HepG2 (cell line): ENCODE measurements around the gene LITAF. TPM values are rescaled to one million over a fixed set of nuclear protein-coding genes. Genes with fewer than 3 reads are reported as not detected.

ENCODE experiments used
- FIP1L1 ChIP-seq: fragments of 200-400 bp; formaldehyde crosslinking; IDR thresholded peaks from 2 replicates; pipeline ENCODE4 v1.6.1; 2018; ENCODE audit warnings: low read depth, mild to moderate bottlenecking, low read length, moderate library complexity, borderline replicate concordance; ENCODE audit not compliant: insufficient read depth
- HNF4G ChIP-seq, 2 experiments: sonication (generic) in 1 of 2; formaldehyde crosslinking in 1 of 2; IDR thresholded peaks; 2 replicates each; pipeline versions ENCODE4 v1.4.0 to v1.6.1; 2011 to 2020; ENCODE audit warnings: borderline replicate concordance in 2 of 2, low read depth in 2 of 2, mild to moderate bottlenecking in 2 of 2, low read length in 1 of 2, missing genetic modification reagents in 1 of 2, moderate library complexity in 1 of 2
- HOXA9 ChIP-seq: sonication (generic); formaldehyde crosslinking; IDR thresholded peaks from 2 replicates; pipeline ENCODE4 v1.8.1; 2022; ENCODE audit warnings: missing genetic modification reagents, mild to moderate bottlenecking, moderate library complexity, borderline replicate concordance
- IRX3 ChIP-seq: sonication (generic); formaldehyde crosslinking; IDR thresholded peaks from 2 replicates; pipeline ENCODE4 v1.8.1; 2023; ENCODE audit warnings: mild to moderate bottlenecking, low read depth, missing genetic modification reagents, borderline replicate concordance
- MTF2 ChIP-seq: sonication (generic); formaldehyde crosslinking; IDR thresholded peaks from 2 replicates; pipeline ENCODE4 v1.5.0; 2020; ENCODE audit warnings: missing genetic modification reagents, borderline replicate concordance
- NCOA5 ChIP-seq: sonication (generic); formaldehyde crosslinking; IDR thresholded peaks from 2 replicates; pipeline ENCODE4 v1.4.0; 2020; ENCODE audit warnings: missing genetic modification reagents
- NPAS2 ChIP-seq: sonication (generic); formaldehyde crosslinking; IDR thresholded peaks from 2 replicates; pipeline ENCODE4 v1.8.0; 2022; ENCODE audit warnings: mild to moderate bottlenecking, missing genetic modification reagents, borderline replicate concordance
- RFX3 ChIP-seq: IDR thresholded peaks from 2 replicates; pipeline ENCODE4 v1.6.1; 2016; ENCODE audit warnings: missing biosample characterization, missing genetic modification reagents
- SCMH1 ChIP-seq: sonication (generic); formaldehyde crosslinking; IDR thresholded peaks from 2 replicates; pipeline ENCODE4 v1.9.0; 2021; ENCODE audit warnings: missing genetic modification reagents, mild to moderate bottlenecking, borderline replicate concordance
- SOX5 ChIP-seq: IDR thresholded peaks from 2 replicates; pipeline ENCODE4 v1.6.1; 2016; ENCODE audit warnings: borderline replicate concordance
- SRSF9 ChIP-seq: fragments of 200-400 bp; formaldehyde crosslinking; IDR thresholded peaks from 2 replicates; pipeline ENCODE4 v1.6.1; 2018; ENCODE audit warnings: borderline replicate concordance, mild to moderate bottlenecking, low read depth, low read length; ENCODE audit not compliant: insufficient read depth, poor library complexity, severe bottlenecking
- SUZ12 ChIP-seq: fragments of 150-350 bp; IDR thresholded peaks from 2 replicates; pipeline ENCODE4 v1.6.1; 2014; ENCODE audit warnings: low read depth, low read length
- TBP ChIP-seq: sonication (generic); formaldehyde crosslinking; IDR thresholded peaks from 2 replicates; pipeline ENCODE4 v1.5.0; 2020; ENCODE audit warnings: missing genetic modification reagents
- TMF1 ChIP-seq: sonication (generic); formaldehyde crosslinking; IDR thresholded peaks from 2 replicates; pipeline ENCODE4 v1.8.1; 2022; ENCODE audit warnings: low read depth, missing genetic modification reagents
- ZBTB2 ChIP-seq: sonication (generic); formaldehyde crosslinking; IDR thresholded peaks from 2 replicates; pipeline ENCODE4 v1.8.0; 2022; ENCODE audit warnings: low read depth, missing genetic modification reagents
- ZBTB43 ChIP-seq: sonication (generic); formaldehyde crosslinking; conservative IDR thresholded peaks from 2 replicates; pipeline ENCODE4 v1.4.0; 2020; ENCODE audit warnings: missing genetic modification reagents
- ZBTB44 ChIP-seq: sonication (generic); formaldehyde crosslinking; IDR thresholded peaks from 2 replicates; pipeline ENCODE4 v1.4.0; 2020; ENCODE audit warnings: missing genetic modification reagents
- ZNF530 ChIP-seq: sonication (generic); formaldehyde crosslinking; IDR thresholded peaks from 2 replicates; pipeline ENCODE4 v1.5.0; 2020; ENCODE audit warnings: low read depth, mild to moderate bottlenecking, missing genetic modification reagents
- ZSCAN12 ChIP-seq: sonication (generic); formaldehyde crosslinking; IDR thresholded peaks from 2 replicates; pipeline ENCODE4 v1.9.0; 2021; ENCODE audit warnings: mild to moderate bottlenecking, missing genetic modification reagents
- polyA plus RNA-seq, 8 experiments: library from polyadenylated mRNA; depleted of rRNA in 3 of 8; stranded (reverse) in 7 of 8; unstranded in 1 of 8; fragments of >200 nt; fragmentation: Illumina TruSeq in 4 of 8; extraction: Trizol in 4 of 8; gene quantifications; 2 replicates each; pipeline versions ENCODE4 v1.2.1 to v1.2.3, GENCODE V29; 2011 to 2016; ENCODE audit warnings: low read depth in 4 of 8, missing spikeins in 1 of 8, mixed read lengths in 1 of 8; ENCODE audit not compliant: insufficient read depth in 1 of 8
- total RNA-seq, 5 experiments: library from RNA; depleted of rRNA; stranded (reverse); fragments of >200 nt; fragmentation: Illumina TruSeq; extraction: Trizol; gene quantifications; 2 replicates each; pipeline ENCODE4 v1.2.3, GENCODE V29; 2016; ENCODE audit warnings: low read depth in 1 of 5
- TF ChIP-seq, protein P1 (sequence below): sonication (generic); formaldehyde crosslinking; conservative IDR thresholded peaks from 2 replicates; pipeline ENCODE4 v1.4.0; 2020; ENCODE audit warnings: missing genetic modification reagents
- TF ChIP-seq, protein P2 (sequence below): sonication (generic); formaldehyde crosslinking; conservative IDR thresholded peaks from 2 replicates; pipeline ENCODE4 v1.8.1; 2023; ENCODE audit warnings: missing genetic modification reagents

The LITAF gene
- total and polyA plus RNA-seq, 2 of the 13 experiments (the other 11 are each of a cell fraction or from before 2014, with no cell fraction given), result 80.1 to 141 TPM

DNA sequence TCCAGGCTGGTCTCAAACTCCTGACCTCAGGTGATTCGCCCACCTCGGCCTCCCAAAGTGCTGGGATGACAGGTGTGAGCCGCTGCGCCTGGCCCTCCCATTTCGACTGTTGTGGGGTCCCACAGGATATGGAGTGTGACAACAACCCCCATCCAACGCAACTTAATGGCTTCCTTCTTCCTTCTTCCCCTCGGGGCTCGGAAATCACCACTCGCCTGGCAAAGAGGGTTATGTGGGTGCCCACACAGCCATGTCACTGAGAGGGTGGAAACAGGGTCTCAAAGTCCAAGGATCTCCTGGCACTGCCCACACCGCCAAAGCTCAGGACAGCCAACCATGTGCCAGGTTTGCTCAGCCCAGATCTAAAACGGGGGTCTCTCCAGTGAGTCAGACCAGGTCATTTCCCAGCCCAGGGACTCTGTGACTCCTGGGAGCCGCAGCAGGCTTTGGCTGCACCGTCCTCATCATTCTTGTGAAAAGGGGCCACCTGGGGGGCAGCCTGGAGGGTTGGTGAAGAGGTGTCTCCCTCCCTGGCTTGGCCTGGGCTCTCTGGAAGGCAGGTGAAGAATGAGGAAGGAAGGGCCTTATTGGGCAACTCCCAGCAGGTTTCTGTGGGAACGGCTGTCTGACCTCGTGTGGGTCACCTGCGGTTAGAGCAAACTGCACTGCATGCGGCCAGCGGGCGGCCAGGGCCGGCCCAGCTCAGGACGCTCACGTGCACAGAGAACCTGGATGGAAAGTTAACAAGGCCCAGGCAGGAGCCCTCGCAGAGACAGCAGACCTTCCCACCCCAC, 25.3 kb upstream of the LITAF start (continued):
- TF ChIP-seq ZBTB43 (CRISPR knock-in tag) (peak; percentile 98), NCOA5 (CRISPR knock-in tag) (no peak), ZNF530 (CRISPR knock-in tag) (no peak), TMF1 (CRISPR knock-in tag) (peak; percentile 77; the same call in 1 of the 2 replicates), HOXA9 (CRISPR knock-in tag) (no peak), SCMH1 (no peak), ZSCAN12 (CRISPR knock-in tag) (peak; percentile 98), RFX3 (CRISPR knock-in tag) (peak; percentile 63), NPAS2 (CRISPR knock-in tag) (peak; percentile 44; the same call in 1 of the 2 replicates), ZBTB2 (CRISPR knock-in tag) (no peak), MTF2 (CRISPR knock-in tag) (peak; percentile 93), SUZ12 (no peak), FIP1L1 (no peak), ZBTB44 (peak; percentile 47; the same call in 1 of the 2 replicates), IRX3 (CRISPR knock-in tag) (peak; percentile 25; the same call in 1 of the 2 replicates), SOX5 (CRISPR knock-in tag) (peak; percentile 89; the same call in 1 of the 2 replicates), HNF4G (IDR thresholded peaks at IDR 0.05; ENCODE audit: borderline replicate concordance, low read depth, low read length) (no peak), HNF4G (CRISPR knock-in tag; IDR thresholded peaks at IDR 0.05; ENCODE audit: borderline replicate concordance, low read depth) (no peak), SRSF9 (no peak), TBP (no peak)
- TF ChIP-seq, protein P1, sequence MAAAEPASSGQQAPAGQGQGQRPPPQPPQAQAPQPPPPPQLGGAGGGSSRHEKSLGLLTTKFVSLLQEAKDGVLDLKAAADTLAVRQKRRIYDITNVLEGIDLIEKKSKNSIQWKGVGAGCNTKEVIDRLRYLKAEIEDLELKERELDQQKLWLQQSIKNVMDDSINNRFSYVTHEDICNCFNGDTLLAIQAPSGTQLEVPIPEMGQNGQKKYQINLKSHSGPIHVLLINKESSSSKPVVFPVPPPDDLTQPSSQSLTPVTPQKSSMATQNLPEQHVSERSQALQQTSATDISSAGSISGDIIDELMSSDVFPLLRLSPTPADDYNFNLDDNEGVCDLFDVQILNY (CRISPR knock-in tag), result no peak; the same call in 1 of the 2 replicates
- TF ChIP-seq, protein P2, sequence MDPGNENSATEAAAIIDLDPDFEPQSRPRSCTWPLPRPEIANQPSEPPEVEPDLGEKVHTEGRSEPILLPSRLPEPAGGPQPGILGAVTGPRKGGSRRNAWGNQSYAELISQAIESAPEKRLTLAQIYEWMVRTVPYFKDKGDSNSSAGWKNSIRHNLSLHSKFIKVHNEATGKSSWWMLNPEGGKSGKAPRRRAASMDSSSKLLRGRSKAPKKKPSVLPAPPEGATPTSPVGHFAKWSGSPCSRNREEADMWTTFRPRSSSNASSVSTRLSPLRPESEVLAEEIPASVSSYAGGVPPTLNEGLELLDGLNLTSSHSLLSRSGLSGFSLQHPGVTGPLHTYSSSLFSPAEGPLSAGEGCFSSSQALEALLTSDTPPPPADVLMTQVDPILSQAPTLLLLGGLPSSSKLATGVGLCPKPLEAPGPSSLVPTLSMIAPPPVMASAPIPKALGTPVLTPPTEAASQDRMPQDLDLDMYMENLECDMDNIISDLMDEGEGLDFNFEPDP, result 0 out of 2 replicates have a peak, but pooled peaks have one; percentile 55
